Nephron (organoid): ENCODE data around the gene RAF1.

ENCODE experiments used
- H3K27ac Mint-ChIP-seq, 3 experiments: 2 replicates each; pipeline ENCODE4 v1.8.0; 2020; ENCODE audit warnings: mixed read lengths in 3 of 3, mild to moderate bottlenecking in 2 of 3, moderate library complexity in 1 of 3
- H3K27me3 Mint-ChIP-seq: 2 replicates; pipeline ENCODE4 v1.8.0; 2021; ENCODE audit warnings: low read depth, mild to moderate bottlenecking, moderate library complexity, mixed read lengths
- H3K36me3 Mint-ChIP-seq: 2 replicates; pipeline ENCODE4 v1.8.0; 2020; ENCODE audit warnings: low read depth, mixed read lengths
- H3K4me1 Mint-ChIP-seq: 2 replicates; pipeline ENCODE4 v1.8.0; 2020; ENCODE audit warnings: mixed read lengths
- H3K4me3 Mint-ChIP-seq, 3 experiments: 2 replicates each; pipeline ENCODE4 v1.8.0; 2020; ENCODE audit warnings: mild to moderate bottlenecking in 3 of 3, mixed read lengths in 3 of 3, moderate library complexity in 2 of 3
- H3K9me3 Mint-ChIP-seq: 2 replicates; pipeline ENCODE4 v1.8.0; 2020; ENCODE audit warnings: mixed read lengths
- TF ChIP-seq, protein P1 (sequence below), 3 experiments: fragments of 200-600 bp; sonication (generic); IDR thresholded peaks; one replicate each; pipeline ENCODE4 v1.5.0; 2021; ENCODE audit warnings: antibody characterized with exemption in 3 of 3; ENCODE audit not compliant: unreplicated experiment in 3 of 3

RAF1 gene

DNA sequence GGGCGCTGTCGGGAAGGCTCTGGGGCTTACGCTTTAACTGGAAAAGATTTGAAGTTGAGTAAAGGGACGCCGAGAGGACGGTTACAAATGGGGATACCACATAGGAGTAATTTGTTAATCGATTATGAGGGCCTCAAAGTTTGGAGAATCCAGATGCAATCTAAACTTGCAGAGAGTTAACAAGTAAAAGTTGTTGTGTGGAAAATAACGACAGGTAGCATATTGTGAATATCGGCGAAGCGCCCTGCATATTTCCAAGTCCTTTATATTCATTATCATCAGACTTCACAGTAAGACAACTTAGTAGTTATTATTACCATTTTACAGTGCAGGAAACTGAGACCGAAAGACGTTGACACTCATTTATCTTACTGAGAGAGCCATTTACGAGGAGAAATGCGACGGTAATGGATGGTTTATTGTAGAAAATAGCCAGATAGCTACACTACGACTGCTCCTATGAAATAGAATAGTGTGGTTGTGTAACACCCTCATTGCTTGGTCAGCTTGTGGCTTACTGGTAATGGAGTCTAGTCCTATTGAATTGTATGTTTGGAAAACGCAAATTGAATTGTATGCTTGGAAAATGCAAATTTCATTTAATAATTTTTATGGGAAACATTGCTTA lies 106.3 kb downstream of the RAF1 start:
- peak overlapping the region; percentile 90 to 91 (median 90) for H3K4me3 Mint-ChIP-seq
- TF ChIP-seq, protein P1, sequence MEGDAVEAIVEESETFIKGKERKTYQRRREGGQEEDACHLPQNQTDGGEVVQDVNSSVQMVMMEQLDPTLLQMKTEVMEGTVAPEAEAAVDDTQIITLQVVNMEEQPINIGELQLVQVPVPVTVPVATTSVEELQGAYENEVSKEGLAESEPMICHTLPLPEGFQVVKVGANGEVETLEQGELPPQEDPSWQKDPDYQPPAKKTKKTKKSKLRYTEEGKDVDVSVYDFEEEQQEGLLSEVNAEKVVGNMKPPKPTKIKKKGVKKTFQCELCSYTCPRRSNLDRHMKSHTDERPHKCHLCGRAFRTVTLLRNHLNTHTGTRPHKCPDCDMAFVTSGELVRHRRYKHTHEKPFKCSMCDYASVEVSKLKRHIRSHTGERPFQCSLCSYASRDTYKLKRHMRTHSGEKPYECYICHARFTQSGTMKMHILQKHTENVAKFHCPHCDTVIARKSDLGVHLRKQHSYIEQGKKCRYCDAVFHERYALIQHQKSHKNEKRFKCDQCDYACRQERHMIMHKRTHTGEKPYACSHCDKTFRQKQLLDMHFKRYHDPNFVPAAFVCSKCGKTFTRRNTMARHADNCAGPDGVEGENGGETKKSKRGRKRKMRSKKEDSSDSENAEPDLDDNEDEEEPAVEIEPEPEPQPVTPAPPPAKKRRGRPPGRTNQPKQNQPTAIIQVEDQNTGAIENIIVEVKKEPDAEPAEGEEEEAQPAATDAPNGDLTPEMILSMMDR (IDR thresholded peaks at IDR 0.05; ENCODE audit: unreplicated experiment in 3 of 3) = no peak
- H3K36me3 Mint-ChIP-seq = no peaks in the 10 kb centered on the region
- peaks cover 47% of the 10 kb centered on the region for H3K4me1 Mint-ChIP-seq
- H3K27me3 Mint-ChIP-seq = peaks cover 7% of the 10 kb centered on the region
- peak overlapping the region; percentile 88 to 95 (median 94) for H3K27ac Mint-ChIP-seq
- H3K9me3 Mint-ChIP-seq = no peaks in the 10 kb centered on the region

DNA sequence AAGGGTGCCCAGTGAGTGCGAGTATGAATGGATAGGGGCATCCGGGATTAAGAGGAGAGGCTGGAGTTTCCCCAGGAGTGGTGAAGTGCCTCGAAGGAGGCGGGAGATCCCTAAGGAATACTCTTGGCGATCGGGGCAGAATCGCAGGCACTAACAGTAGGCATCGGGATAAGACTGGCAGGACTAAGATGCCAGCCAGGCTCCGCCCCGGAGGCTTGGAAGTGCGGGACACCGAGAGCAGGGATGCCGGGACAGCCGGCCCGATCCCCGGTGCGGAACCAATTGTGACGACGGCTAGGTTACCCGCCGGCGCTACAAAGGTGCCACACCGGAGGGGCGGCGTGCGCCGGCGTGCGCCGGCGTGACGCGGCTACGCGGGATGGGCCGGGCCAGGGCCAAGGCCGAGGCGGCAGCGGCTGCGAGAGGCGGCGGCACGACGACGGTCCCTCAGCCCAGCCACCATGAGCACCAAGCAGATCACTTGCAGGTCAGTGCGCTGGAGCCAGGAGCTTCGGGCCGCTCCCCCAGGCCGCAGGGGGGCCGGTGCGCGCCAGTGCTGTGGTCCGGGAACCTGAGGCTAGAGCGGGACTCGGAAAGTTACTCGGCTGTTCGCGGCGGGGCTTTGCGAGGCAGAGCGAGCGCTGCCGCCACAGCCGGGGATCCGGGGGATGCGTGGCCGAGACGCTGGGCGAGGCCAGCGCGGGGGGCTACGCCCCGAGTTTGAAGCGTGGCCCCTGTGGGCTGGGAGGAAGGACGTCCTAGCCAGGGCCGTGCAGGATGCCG lies 107.0 kb downstream of the RAF1 start, which contains the start of gene MKRN2:
Gene MKRN2, plus strand, starts transcription at position 398 of the 783 bp plus-strand sequence. Its CDS starts 64 bp downstream, at position 462.
- Mint-ChIP-seq H3K4me1 (peaks cover 40% of the 10 kb centered on the region), H3K27me3 (peaks cover 7% of the 10 kb centered on the region), H3K9me3 (no peaks in the 10 kb centered on the region), H3K36me3 (no peaks in the 10 kb centered on the region), H3K4me3 (peak within 1 kb of the TSS; percentile 90 to 91 (median 90)), H3K27ac (peak within 1 kb of the TSS; percentile 88 to 95 (median 94))
- TF ChIP-seq, protein P1 (IDR thresholded peaks at IDR 0.05; ENCODE audit: unreplicated experiment in 3 of 3) = no peak

DNA sequence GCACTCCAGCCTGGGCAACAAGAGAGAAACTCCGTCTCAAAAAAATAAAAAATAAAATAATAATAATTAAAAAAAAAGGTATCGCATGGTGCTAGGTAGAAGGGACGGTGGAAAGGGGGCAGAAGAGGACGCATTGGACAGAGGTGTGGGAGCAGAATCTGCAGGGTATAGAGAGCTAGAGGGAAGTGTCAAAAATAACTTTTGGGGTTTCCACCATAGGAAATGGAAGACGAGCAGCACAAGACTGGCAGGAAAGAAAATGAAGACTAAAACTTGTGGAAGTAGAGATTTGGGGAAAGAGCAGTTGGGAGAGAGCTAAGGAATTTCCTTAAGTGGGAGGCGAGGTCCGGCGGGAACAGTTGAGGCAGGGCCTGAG lies 107.6 kb downstream of the RAF1 start:
- Mint-ChIP-seq H3K36me3 (no peaks in the 10 kb centered on the region), H3K27me3 (peaks cover 7% of the 10 kb centered on the region), H3K4me1 (peaks cover 36% of the 10 kb centered on the region), H3K27ac (peak overlapping the region; percentile 88 to 94 (median 92)), H3K9me3 (no peaks in the 10 kb centered on the region), H3K4me3 (peak overlapping the region; percentile 90 to 91 (median 90))
- TF ChIP-seq, protein P1 (IDR thresholded peaks at IDR 0.05; ENCODE audit: unreplicated experiment in 3 of 3) = no peak

DNA sequence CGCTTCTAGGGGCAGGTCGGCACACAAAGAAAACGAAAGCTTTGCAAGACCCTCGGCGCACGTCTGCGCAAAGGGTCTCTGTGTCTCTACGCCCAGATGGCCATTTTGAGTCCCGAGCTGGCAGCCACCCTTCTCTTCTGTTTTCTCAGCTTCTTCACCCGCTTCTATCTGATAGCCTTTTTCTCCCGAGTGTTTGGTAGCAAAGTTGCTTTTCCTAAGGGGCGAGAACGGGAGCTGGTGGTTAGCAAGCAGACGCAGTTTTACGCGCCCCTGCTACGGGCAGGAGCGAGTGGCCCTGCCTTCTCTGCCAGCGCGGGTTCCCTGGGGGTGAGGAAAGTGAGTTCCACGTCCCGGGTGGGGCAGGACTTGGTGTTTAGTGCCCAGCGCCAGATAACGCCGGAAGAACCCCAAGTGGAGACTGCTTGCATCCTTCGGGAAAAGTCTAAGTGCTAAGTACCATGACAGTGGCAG lies 110.0 kb downstream of the RAF1 start:
- Mint-ChIP-seq H3K27me3 (peaks cover 7% of the 10 kb centered on the region), H3K4me1 (peaks cover 16% of the 10 kb centered on the region), H3K4me3 (peak overlapping the region; percentile 49 to 61 (median 57)), H3K27ac (peak overlapping the region in 1 of 3 experiments; percentile 22), H3K36me3 (no peaks in the 10 kb centered on the region), H3K9me3 (no peaks in the 10 kb centered on the region)
- TF ChIP-seq, protein P1 (IDR thresholded peaks at IDR 0.05; ENCODE audit: unreplicated experiment in 3 of 3) = no peak

DNA sequence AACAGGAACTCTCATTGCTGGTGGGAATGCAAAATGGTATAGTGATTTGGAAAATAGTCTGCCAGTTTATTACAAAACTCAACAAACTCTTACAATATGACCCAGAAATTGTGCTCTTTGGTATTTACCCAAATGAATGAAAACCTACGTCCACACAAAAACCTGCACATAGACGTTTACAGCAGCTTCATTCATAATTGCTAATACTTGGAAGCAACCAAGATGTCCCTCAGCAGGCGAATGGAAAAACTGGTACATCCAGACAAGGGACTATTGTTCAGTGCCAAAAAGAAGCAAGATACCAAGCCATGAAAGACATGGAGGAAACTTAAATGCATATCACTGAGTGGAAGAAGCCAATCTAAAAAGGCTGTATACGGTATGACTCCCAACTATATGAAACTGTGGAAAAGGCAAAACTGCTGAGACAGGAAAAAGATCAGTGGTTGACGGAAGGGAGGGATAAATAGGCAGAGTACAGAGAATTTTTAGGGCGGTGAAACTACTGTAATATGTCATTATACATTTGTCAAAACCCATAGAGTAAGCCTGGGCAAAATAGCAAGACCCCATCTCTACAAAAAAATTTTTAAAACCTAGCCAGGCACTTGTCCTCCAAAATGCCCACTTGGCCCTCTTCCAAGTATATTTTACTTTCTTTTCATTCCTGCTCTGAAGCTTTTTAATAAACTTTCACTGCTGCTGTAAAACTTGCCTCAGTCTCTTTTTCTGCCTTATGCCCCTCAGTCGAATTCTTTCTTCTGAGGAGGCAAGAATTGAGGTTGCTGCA lies 113.8 kb downstream of the RAF1 start:
- Mint-ChIP-seq H3K4me3 (no peak overlapping the region), H3K27ac (no peak overlapping the region), H3K4me1 (peaks cover 4% of the 10 kb centered on the region), H3K9me3 (no peaks in the 10 kb centered on the region), H3K36me3 (no peaks in the 10 kb centered on the region), H3K27me3 (peaks cover 7% of the 10 kb centered on the region)
- TF ChIP-seq, protein P1 (IDR thresholded peaks at IDR 0.05; ENCODE audit: unreplicated experiment in 3 of 3) = no peak
